ENCODE results near the gene ADCY9.
"Not testable (repeated sequence)": the region's sequence is repeated elsewhere in the genome, so short reads cannot be mapped to it uniquely, and the experiment has no call there.

ADCY9 gene

DNA sequence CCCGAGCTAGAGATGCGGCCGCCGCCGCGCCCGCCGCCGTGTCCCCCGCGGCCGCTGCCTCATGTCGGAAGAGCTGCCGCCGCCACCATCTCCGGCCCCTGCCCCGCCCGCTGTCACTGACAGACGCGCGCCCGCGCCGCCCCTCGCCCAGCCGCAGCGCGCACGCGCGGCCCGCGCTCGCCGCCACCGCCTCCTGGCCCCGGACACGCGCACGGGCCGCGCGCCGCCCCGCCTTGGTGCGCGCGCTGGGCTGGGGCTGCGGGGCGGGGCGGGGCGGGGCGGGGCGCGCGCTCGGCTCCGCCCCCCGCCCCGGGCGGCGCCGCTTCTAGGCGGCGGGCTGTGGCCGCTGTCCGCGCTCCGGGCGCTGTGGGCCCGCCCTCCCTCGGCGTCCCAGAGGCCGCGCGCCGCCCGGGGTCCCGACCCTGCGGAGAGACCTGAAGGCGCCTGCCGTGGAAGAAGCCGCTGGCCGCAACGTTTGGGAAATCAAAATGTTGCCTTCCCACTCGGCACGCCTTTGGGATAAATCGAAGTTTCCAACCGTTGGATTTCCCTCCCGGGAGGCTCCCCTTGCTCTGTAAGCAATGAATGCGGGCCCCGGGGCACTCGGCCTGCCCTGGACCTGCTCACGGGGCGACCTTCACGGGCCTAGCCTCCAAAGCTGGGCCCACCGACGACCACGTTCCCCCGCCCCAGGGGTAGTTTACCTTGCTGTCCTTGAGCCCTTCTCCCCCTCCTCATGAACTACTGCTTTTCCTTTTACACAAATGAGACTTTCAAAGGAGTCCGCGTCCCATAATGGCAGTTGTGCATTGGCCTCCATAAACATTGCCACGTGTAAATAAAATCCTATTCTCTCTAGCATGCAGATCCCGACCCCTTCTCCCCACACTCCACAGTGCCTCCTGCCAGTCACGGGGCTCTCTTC is at the start of gene ADCY9:
TSS of gene ADCY9 (minus strand) at position 118 of the 925 bp plus-strand sequence. CDS start 1,000 bp downstream, outside the sequence.
- peak in 3 of 4 experiments; percentile 30 to 77 (median 52) for DNase-seq

DNA sequence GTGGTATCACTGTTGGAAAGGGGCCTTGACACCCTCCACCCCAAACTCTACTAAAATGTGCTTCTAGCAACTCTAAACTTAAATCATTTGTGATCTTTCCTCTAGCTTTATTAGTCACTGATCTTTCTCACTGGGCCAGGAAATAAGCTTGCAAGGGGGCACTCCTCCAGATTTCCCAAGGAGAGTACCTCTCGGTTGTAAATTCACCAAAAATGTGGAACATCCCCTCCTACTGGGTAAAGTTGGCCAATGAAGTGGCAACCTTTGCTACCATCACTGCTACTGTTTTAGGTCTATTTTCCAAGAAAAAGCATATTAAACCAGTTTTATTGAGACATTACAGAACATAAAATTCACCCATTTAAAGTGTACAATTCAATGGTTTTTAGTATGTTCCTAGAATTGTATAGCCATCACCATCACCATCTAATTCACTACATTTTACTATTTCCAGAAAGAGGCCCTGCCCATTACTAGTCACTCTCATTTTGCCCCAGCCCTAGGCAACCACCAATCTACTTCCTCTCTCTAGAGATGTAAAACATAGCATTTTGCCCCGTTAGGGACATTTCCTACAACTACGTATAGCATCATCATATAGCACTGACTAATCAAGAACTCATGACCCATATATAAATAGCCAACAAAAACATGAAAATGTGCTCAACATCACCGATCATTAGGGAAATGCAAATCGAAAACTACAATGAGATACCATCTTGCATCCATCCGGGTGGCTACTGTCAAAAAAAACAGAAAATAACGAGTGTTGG is 44.6 kb upstream of the ADCY9 start:
- no peak for DNase-seq

DNA sequence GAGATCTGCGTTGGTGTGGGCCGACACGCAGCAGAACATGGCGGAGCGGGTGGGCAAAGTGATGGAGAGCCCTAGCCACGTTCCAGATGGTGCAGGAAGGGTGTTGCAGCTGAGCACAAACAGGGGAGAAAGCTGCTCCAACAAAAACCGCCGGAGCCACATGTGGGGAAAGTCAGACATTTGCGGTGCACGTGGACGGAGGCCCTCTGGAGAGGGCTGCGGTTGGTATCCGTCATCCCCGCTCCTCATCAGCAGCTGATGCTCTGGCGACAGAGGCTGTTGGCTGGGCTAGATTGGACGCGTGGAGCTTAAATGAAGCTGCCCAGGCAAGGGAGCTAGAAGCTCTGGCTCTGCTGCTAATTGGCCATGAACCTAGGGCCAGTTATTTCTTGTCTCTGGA is 43.5 kb upstream of the ADCY9 start:
- no peak for DNase-seq

DNA sequence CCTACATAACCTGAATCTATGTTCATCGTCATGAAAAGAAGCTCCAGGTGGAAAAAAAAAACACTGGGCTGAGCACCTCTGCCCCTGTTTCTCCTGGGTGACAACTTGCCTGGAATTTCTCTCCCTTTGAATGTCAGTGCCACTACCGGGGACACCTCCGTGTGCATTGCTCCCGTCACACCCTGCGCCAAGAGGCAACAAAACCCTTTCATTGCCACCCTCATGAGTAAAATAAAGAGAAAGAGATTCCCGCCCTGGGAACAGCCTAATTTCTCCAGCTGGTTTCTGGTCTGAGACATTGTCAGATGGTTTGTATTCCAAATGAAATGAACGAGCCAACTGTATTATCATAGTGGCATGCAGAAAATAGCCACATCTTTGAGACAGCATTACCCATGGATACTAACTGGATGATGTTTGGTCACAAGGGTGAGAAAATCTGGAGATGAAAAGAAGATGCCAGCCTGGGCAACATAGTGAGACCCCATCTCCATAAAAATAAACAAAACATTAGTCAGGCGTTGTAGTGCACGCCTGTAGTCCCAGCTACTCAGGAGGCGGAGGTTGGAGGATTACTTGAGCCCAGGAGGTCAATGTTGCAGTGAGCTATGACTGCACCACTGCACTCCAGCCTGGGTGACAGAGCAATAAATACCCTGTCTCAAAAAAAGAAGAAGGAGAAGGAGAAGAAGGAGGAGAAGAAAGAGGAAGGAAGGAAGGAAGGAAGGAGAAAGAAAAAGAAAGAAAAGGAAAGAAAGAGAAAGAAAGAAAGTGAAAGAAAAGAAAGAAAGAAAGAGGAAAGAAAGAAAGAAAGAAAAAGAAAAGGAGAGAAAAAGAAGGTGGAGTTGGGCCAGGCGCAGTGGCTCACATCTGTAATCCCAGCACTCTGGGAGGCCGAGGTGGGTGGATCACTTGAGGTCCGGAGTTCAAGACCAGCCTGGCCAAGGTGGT is 42.2 kb upstream of the ADCY9 start:
- DNase-seq, result no peak

DNA sequence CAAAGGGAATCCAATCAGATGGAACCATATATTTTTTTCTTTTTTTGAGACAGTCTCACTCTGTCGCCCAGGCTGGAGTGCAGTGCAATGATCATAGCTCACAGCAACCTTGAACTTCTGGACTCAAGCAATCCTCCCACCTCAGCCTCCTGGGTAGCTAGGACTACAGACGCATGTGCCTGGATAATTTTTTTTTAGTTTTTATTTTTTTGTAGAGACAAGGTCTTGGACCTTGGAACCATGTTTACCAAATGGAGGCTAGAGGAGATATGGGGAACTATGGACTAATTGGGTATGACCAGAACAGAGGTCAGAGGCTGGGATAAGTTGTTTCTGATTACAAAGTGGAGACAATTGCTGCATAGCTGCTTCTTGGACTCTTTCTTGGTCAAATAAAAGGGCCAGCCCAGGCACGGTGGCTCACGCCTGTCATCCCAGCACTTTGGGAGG is 41.2 kb upstream of the ADCY9 start:
- DNase-seq, result no peak

DNA sequence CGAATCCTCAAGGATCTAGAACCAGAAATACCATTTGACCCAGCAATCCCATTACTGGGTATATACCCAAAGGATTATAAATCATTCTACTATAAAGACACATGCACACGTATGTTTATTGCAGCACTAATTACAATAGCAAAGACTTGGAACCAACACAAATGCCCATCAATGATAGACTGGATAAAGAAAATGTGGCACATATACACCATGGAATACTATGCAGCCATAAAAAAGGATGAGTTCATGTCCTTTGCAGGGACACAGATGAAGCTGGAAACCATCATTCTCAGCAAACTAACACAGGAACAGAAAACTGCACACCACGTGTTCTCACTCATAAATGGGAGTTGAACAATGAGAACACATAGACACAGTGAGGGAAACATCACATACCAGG is 40.3 kb upstream of the ADCY9 start:
- DNase-seq, result not testable (repeated sequence)

DNA sequence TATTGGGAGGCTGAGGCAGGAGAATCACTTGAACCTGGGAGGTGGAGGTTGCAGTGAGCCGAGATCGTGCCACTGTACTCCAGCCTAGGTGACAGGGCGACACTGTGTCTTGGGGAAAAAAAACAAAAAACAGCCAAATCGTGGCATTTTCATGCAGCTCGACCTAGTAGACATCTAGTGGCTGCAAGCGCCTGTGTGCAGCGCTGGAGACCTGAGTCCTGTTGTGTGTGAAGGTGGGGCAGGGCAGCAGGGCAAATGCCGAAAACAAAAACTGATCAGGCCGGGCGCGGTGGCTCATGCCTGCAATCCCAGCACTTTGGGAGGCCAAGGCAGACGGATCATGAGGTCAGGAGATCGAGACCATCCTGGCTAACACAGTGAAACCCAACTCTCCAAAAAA is 37.1 kb upstream of the ADCY9 start:
- not testable (repeated sequence) for DNase-seq

DNA sequence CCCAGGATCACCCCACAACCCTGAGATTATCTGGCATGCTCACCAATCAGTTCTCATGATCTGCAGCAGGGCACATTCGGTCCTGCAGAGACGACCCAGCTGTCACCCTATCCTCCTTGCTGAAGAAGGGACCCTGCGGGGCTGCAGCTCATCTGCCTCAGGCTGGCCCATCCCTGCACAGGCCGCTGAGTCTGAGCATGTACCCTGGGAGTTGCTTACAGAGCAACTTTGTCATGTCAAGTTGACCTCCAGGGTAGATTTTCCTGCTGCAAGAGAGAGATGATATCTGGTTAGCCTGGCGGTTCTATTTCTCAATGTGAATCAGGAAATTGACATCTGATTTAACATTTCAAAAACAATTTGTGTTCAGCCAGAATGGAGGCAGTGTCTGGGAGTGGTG is 36.0 kb upstream of the ADCY9 start:
- no peak for DNase-seq

DNA sequence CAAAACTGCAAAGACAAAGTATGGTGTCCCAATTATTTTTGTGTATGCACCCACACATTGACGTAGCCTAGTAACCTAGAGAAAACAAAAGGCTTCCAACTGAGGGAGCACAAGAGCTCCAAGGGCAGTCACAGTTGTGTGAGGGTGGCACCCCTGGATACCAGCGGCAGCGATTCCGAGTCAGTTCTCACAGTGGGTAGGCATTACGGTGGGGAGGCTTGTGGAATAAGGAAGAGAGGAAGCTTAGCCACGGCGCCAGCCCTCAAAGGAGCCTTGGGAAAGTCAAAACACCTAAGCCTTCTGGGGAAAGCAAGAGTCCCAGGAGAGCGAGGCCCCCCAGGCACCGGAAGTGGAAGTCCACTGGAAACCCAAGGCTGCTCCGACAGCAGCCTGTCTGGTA is 31.0 kb upstream of the ADCY9 start:
- DNase-seq, result no peak

DNA sequence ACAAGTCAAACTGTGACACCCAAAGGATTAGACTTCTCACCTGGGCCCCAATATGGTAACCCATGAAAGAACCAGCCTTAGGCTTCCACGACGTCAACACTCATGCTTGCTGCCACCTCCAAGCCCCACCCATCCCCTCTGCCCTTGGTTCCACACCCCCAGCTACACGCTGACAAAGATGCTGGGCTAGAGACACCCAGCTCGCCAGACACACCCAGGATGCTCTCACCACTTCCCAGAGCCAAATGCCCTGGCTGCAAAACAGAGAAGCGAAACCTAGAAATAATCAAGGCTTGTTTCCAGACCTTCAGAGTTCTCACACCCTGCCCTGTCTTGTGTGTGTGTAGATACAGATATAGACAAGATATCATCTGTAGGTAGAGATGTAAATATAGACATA is 26.0 kb upstream of the ADCY9 start:
- DNase-seq, result no peak

DNA sequence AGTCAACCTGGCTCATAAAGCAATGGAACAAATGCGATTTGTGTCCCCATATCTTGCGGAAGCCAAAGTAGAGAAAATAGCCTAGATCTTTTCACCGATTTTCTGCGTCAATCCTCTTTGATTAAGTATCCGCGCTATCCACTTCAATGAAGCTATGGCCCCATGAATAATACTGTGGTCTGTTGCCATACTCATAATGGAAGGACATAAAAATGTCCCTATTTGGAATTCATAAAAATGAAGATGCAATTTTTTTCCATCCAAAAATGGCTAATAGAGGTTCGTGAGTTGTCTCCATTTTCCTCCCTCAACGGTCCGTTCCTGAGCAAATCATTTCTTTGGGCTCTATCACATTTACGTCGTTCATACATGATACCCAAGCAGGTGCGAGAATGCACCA is 25.4 kb upstream of the ADCY9 start:
- no peak for DNase-seq

DNA sequence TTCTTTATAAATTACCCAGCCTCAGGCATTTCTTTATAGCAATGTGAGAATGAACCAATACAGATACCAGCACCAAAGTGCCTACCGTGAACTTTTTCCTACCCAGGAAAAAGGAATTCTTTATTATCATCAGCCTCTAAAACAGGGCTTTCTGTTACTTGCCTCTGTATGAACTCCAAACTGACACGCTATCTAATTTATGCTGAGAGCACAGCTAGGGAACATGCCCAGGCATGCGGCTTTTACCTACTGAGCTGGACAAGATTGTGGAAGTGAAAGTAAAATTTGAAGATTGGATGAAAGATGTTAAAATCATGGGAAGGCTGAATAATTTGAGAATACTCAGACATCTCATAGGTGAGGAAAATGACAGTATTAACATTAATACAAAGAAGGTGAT is 24.4 kb upstream of the ADCY9 start:
- DNase-seq, result no peak

DNA sequence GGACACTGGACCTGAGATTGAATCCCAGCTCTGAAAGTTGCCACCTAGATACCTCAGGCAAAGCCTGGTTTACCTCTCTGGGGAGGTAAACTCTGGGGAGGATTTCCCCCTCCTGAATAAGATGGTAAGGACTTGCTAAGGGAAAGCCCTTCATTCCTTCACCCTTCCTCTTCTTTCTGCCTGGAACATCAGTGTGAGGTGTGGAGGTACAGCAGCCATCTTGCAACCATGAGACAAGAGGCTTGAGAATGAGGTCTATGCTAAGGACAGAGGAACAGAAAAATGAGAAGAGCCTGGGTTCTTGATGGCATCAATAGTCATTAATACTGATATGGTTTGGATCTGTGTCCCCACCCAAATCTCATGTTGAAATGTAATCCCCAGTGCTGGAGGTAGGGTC is 23.7 kb upstream of the ADCY9 start:
- DNase-seq, result no peak

DNA sequence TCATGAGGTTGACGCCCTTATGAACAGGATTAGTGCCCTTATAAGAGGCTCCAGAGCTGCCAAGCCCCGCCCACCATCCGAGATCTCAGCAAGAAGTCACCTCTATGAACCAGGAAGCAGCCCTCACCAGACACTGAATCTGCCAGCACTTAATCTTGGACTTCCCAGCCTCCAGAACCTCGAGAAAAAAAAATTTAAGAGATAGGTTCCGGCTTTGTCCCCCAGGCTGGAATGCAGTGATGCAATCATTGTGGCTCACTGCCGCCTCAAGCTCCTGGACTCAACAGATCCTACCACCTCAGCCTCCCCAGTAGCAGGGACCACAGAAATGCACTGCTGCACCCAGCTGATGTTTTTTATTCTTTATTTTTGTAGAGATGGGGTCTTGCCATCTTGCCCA is 22.5 kb upstream of the ADCY9 start:
- DNase-seq, result no peak

DNA sequence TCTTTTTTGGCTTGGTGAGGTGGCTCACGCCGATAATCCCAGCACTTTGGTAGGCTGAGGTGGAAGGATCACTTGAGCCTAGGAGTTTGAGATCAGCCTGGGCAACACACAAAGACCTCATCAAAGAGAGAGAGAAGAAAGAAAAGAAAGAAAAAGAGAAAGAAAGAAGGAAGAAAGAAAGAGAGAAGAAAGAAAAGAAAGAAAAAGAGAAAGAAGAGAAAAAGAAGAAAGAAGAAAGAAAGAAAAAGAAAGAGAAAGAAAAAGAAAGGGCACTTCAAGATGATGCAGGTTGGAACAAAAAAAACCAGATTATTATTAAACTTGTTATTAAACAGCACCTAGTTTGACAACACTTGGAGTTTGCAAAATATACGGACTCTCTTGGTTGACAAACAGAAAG is 21.2 kb upstream of the ADCY9 start:
- DNase-seq, result no peak

DNA sequence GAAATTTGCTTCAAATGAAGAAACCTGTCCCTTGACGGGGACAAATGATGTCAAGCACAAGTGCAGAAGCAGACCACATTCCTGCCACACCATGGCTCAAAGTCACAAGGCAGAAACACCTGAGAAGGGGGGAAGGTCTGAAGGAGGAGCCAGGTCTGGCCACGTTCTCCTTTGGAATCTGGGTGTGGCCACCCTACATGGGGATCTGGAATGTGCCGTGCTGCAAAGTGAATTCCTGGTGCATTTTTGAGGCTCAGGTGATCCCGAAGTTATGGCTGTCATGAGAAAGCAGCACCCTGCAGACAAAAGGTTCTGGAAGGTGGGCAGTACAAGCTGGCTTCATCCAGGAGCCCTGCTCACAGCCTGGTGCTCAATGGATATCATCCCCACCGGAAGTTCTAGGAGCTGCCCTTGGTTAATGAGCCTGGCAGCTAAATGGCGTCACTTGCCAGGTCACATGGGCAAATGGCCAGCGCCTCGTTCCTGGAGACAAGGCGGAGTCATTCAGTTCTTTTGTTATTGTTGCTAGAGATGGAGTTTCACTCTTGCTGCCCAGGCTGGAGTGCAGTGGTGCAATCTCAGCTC is 20.1 kb upstream of the ADCY9 start:
- no peak for DNase-seq

DNA sequence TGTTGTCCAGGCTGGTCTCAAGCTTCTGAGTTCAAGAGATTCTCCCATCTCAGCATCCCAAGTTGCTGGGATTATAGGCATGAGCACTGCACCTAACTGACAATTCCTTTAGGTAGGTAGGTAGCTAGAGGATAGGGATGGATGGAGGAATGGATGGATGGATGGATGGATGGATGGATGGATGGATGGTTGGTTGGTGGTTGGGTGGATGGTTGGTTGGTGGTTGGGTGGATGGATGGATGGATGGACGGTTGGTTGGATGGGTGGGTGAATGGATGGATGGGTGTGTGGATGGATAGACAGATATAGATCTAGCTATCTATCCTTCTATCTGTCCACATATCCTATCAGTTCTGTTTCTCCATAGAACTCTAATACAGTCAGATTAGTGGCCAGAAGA is 19.3 kb upstream of the ADCY9 start:
- no peak for DNase-seq

DNA sequence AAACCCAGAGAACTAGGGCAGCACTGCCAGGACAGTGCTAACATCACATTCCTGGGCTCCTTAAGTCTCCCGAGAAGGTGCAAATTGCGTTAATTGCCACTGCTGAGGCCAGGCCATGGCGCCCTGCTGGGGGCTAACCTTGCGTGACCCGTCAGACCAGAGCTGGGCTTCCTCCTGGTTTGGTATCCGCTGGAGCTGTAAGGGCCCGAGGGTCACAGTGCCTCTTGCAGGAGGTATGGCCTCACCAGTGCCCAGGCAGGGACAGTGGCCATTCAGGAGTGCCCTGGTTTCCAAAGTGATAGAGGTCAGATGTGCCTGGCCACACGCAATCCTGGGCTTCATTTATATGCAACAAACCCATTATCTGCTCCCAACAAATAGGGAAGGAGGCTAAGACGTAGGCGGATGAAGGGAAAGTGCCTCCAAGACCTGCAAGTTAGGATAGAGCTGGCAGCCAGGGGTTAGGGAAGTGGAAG is 17.7 kb upstream of the ADCY9 start:
- no peak for DNase-seq

DNA sequence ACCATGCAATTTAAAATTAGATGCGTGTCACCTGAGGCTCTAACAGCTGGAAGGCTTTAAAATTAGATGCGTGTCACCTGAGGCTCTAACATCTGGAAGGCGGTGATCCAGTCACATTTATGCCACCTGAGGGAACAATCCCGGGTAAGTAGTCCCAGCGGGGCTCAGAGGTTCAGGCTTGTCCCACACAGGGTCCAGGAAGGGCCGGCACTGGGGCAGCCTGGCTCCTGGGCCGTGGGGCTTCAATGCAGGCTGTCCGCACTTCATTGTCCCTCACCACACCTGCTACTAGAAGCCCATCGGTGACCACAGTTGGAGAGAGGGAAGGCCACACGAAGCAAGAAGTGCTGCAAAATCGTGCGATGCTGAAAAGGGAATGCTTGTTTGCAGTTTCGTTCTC is 15.4 kb upstream of the ADCY9 start:
- no peak for DNase-seq

DNA sequence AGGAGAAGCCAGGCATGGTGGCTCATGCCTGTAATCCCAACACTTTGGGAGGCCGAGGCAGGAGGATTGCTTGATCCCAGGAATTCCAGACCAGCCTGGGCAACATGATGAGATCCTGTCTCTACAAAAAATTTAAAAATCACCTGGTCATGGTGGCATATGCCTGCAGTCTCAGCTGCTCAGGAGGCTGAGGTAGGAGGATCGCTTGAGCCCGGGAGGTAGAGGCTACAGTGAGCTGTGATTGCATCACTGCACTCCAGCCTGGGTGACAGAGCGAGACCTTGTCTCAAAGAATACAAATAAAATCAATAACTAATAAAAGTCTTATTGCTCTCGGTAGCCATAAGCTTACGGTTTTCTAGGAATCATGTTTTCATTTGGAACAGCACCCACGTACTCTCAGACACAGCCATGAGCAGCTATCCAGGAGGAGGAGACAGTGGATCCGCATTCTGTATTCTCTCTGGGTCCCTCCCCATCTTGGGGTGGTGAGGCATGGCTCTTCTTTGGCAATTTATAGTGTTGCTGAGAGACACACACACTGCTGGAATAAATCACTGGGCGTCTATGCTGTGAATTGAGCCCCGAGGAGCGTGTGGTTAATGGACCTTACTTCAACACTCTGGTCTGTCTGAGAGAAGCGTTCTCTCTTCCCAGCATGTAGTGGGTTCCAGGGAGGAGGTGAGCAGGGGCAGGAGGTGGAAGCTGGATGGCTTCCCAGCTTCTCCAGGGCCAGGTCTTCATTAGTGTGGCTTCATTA is 8.5 kb upstream of the ADCY9 start:
- DNase-seq, result no peak

DNA sequence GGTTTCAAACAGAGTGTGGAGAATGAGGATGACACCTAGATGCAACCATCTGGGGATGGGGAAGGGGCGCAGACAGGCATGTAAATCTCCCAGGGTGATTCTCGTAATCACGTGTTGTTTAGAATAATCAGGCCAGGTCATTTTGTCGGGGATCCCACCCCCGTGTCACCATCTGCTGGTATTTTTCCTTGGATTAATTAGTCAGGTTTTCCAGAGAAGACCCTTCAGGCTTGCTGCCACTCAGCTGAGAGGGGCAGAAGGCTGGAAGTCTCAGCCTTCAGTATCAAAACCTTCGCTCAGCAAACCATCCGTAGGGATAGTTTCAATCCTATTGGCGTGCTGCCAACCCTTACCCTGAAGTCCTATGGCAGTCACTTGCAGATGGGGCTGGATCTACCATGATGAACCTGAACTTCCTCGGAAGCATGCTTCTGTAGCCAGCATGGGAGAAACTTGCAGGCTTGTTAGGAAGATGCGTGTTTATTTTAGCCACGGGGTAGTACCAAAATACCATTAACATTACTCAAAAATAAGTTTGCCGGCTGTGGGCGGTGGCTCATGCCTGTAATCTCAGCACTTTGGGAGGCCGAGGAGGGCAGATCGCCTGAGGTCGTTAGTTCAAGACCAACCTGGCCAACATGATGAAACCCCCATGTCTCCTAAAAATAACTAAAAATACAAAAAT is 7.5 kb upstream of the ADCY9 start:
- DNase-seq, result no peak
